PC-3 (cell line): ENCODE measurements around the gene KIAA1328. TPM values are rescaled to one million over a fixed set of nuclear protein-coding genes. Genes with fewer than 3 reads are reported as not detected.

Source experiments
- ATAC-seq: fragments of 200-7000 bp; cut with Tn5 transposase; 2 replicates; pipeline ENCODE4 v1.9.1; 2020; ENCODE audit warnings: mild to moderate bottlenecking, moderate library complexity
- BruUV-seq: library from RNA; stranded (reverse); fragments of 400-500 nt; replicated peaks from 2 replicates; lab custom pipeline; 2021; lab: Mats Ljungman, UMichigan
- CTCF ChIA-PET: fragments of 300-600 bp; sonication (Branson Sonifier 250); formaldehyde crosslinking; loops from one replicate; lab custom pipeline; 2022; ENCODE audit warnings: antibody characterized with exemption; lab: Charles Lee
- POLR2A ChIA-PET: fragments of 300-600 bp; sonication (Branson Sonifier 250); formaldehyde crosslinking; loops from one replicate; lab custom pipeline; 2022; ENCODE audit warnings: antibody characterized with exemption; ENCODE audit not compliant: unreplicated experiment; lab: Charles Lee
- DNase-seq: peaks from one replicate; pipeline ENCODE4 v3.0.0-alpha.2; 2015
- H2AFZ ChIP-seq: fragments of 300-600 bp; sonication (generic); 2 replicates; pipeline ENCODE4 v1.6.0; 2016; ENCODE audit warnings: antibody characterized with exemption, low read length
- H3F3A ChIP-seq: fragments of 300-600 bp; sonication (generic); one replicate; pipeline ENCODE4 v1.6.0; 2017; ENCODE audit warnings: antibody characterized with exemption, low read length, control low read depth, mild to moderate bottlenecking; ENCODE audit not compliant: unreplicated experiment
- H3K27ac ChIP-seq: fragments of 300-600 bp; sonication (generic); 2 replicates; pipeline ENCODE4 v1.5.1; 2016; ENCODE audit warnings: mild to moderate bottlenecking, low read length
- H3K27me3 ChIP-seq: fragments of 300-600 bp; sonication (generic); 2 replicates; pipeline ENCODE4 v1.6.1; 2016; ENCODE audit warnings: low read length, mixed read lengths
- H3K36me3 ChIP-seq: fragments of 300-600 bp; sonication (generic); 2 replicates; pipeline ENCODE4 v1.6.1; 2016; ENCODE audit warnings: low read depth, mixed run types, low read length, mixed read lengths
- H3K4me1 ChIP-seq: fragments of 300-600 bp; sonication (generic); 2 replicates; pipeline ENCODE4 v1.5.1; 2016; ENCODE audit warnings: low read length; ENCODE audit not compliant: insufficient read depth
- H3K4me2 ChIP-seq: fragments of 300-600 bp; sonication (generic); 2 replicates; pipeline ENCODE4 v1.6.0; 2016; ENCODE audit warnings: low read length
- H3K4me3 ChIP-seq: fragments of 300-600 bp; sonication (generic); 2 replicates; pipeline ENCODE4 v1.5.1; 2016; ENCODE audit warnings: mild to moderate bottlenecking, low read length, mixed read lengths
- H3K79me2 ChIP-seq: fragments of 300-600 bp; sonication (generic); 2 replicates; pipeline ENCODE4 v1.6.1; 2017; ENCODE audit warnings: low read length, mixed read lengths
- H3K9ac ChIP-seq: fragments of 300-600 bp; sonication (generic); 2 replicates; pipeline ENCODE4 v1.6.0; 2016; ENCODE audit warnings: mild to moderate bottlenecking, low read length
- H3K9me2 ChIP-seq: fragments of 300-600 bp; sonication (generic); replicated peaks from 2 replicates; pipeline ENCODE4 v1.6.1; 2016; ENCODE audit warnings: mixed run types, low read length, mixed read lengths
- H3K9me3 ChIP-seq: fragments of 300-600 bp; sonication (generic); 2 replicates; pipeline ENCODE4 v1.6.1; 2016; ENCODE audit warnings: low read length, mixed read lengths
- H4K20me1 ChIP-seq: fragments of 300-600 bp; sonication (generic); 2 replicates; pipeline ENCODE4 v1.6.1; 2016; ENCODE audit warnings: low read length, mixed read lengths
- CTCF ChIP-seq: fragments of 300-600 bp; sonication (generic); conservative IDR thresholded peaks from 2 replicates; pipeline ENCODE4 v1.5.1; 2017; ENCODE audit warnings: antibody characterized with exemption, low read depth, mild to moderate bottlenecking, low read length
- EZH2 ChIP-seq: fragments of 300-600 bp; sonication (generic); IDR thresholded peaks from one replicate; pipeline ENCODE4 v1.6.1; 2017; ENCODE audit warnings: antibody characterized with exemption, mild to moderate bottlenecking, low read length; ENCODE audit not compliant: unreplicated experiment
- EZH2phosphoT487 ChIP-seq: fragments of 300-600 bp; sonication (generic); IDR thresholded peaks from 2 replicates; pipeline ENCODE4 v1.6.1; 2018; ENCODE audit warnings: mild to moderate bottlenecking, antibody characterized with exemption, low read length, borderline replicate concordance
- intact Hi-C: fragments of 100-400 bp; cut with micrococcal nuclease; formaldehyde crosslinking; loops from 2 replicates; pipeline ENCODE4 v1.9.0; 2023
- total RNA-seq: library from RNA; depleted of rRNA; stranded (reverse); fragments of >200 nt; gene quantifications from 2 replicates; pipeline ENCODE4 v1.2.3, GENCODE V29; 2014

KIAA1328 gene
- total RNA-seq, 1 experiment from 2014 or later = 4.4 TPM

DNA sequence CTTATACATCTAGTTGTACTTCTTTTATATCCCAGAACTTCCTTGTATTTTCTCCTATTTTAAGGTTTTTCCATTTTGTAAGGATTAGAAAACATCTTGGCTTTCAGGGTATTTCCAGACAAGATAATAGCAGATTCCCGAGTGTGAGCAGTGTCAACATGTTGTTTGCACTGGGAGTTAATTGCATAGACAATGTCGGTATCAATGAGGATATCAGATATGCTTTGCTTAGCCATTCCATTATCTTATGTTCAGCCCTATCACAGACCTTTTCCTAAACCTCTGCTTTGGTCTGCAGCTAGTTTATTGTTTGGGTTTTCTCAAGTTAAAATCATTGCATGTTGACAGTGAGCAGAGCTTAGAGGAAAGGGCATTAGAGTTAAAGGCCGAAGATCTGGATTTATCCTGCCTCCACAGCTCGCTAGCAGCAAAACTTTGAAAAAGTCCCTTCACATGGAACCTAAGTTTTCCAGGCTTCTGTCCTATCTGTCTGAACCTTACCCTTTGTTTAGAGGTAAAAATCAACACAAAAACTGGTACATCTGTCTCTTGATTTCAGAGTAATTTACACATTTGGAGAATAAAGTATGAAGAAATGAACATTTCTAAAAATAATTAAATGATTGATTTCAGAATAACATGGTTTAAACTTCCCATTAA lies 355.4 kb downstream of the KIAA1328 start:
- Histone ChIP-seq H3K36me3 (no peaks in the 10 kb centered on the region), H2AFZ (no peak overlapping the region), H3K4me1 (no peaks in the 10 kb centered on the region), H3K4me2 (no peak overlapping the region), H3K9me2 (no peaks in the 10 kb centered on the region), H3K4me3 (no peak overlapping the region), H3K9me3 (no peaks in the 10 kb centered on the region), H3F3A (no peaks in the 10 kb centered on the region), H3K9ac (no peak overlapping the region), H3K27ac (no peak overlapping the region), H3K27me3 (no peaks in the 10 kb centered on the region), H4K20me1 (no peaks in the 10 kb centered on the region), H3K79me2 (no peaks in the 10 kb centered on the region)
- DNase-seq = no peak
- intact Hi-C loops = no loop called here
- POLR2A ChIA-PET = no interaction called here
- BruUV-seq = no TSS peak
- CTCF ChIA-PET = no interaction called here
- no peak for ATAC-seq
- TF ChIP-seq EZH2 (no peak), EZH2phosphoT487 (no peak), CTCF (no peak)

- intact Hi-C loops = no loop called here
- CTCF ChIA-PET = no interaction called here
- H3K27ac ChIP-seq = no peak overlapping the region
- TF ChIP-seq EZH2phosphoT487 (no peak), CTCF (no peak), EZH2 (no peak)
- no peak overlapping the region for H3K4me2 ChIP-seq
- H3K79me2 ChIP-seq = no peaks in the 10 kb centered on the region
- ATAC-seq = no peak
- no peaks in the 10 kb centered on the region for H3K9me2 ChIP-seq
- no TSS peak for BruUV-seq
- POLR2A ChIA-PET = no interaction called here
- no peaks in the 10 kb centered on the region for H3K4me1 ChIP-seq
- no peaks in the 10 kb centered on the region for H3K9me3 ChIP-seq
- H3F3A ChIP-seq = no peaks in the 10 kb centered on the region
- H3K9ac ChIP-seq = no peak overlapping the region
- DNase-seq = no peak
- H4K20me1 ChIP-seq = no peaks in the 10 kb centered on the region
- H3K36me3 ChIP-seq = no peaks in the 10 kb centered on the region
- H3K27me3 ChIP-seq = no peaks in the 10 kb centered on the region
- no peak overlapping the region for H3K4me3 ChIP-seq
- H2AFZ ChIP-seq = no peak overlapping the region
These were observed 359.3 kb downstream of the KIAA1328 start for GRCh38 chr18:37188016-37188791.

DNA sequence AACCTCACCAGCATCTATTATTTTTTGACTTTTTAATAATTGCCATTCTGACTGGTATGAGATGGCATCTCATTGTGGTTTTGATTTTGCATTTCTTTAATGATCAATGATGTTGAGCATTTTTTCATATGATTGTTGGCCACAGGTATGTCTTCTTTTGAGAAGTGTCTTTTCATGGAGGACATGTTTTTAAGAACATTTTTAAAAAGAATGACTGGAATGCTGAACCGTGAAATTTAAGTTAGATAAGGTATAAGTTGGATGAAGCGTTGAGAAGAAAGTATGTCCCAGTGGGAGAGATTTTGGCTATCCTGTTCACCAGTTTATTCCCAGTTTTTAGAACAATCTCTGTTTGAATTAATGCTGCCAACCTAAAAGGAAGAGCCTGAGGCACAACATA lies 370.8 kb downstream of the KIAA1328 start:
- ChIA-PET CTCF (no interaction called here), POLR2A (no interaction called here)
- Histone ChIP-seq H3K36me3 (no peaks in the 10 kb centered on the region), H4K20me1 (no peaks in the 10 kb centered on the region), H3K9me2 (no peaks in the 10 kb centered on the region), H3K4me3 (no peak overlapping the region), H3F3A (no peaks in the 10 kb centered on the region), H3K9me3 (no peaks in the 10 kb centered on the region), H2AFZ (no peak overlapping the region), H3K4me2 (no peak overlapping the region), H3K27ac (no peak overlapping the region), H3K9ac (no peak overlapping the region), H3K4me1 (no peaks in the 10 kb centered on the region), H3K27me3 (no peaks in the 10 kb centered on the region), H3K79me2 (no peaks in the 10 kb centered on the region)
- no peak for ATAC-seq
- no TSS peak for BruUV-seq
- TF ChIP-seq CTCF (no peak), EZH2phosphoT487 (no peak), EZH2 (no peak)
- no peak for DNase-seq
- intact Hi-C loops = no loop called here
